Spleen (tissue), 7 donors: ENCODE results near the gene CDK14.

Experiments used
- CTCF ChIP-seq, 11 experiments: fragments of 200-600 bp in 7 of 11; fragments of 450-650 bp in 4 of 11; sonication (generic) in 4 of 11; IDR thresholded peaks in 8 of 11; conservative IDR thresholded peaks in 3 of 11; 1 replicate in 7 of 11; 2 replicates in 4 of 11; pipeline versions ENCODE4 v1.4.0 to v1.8.0; 2016 to 2021; ENCODE audit warnings: antibody characterized with exemption in 11 of 11, inconsistent platforms in 4 of 11, mild to moderate bottlenecking in 1 of 11
- POLR2AphosphoS5 ChIP-seq, 3 donors: sonication (generic); formaldehyde crosslinking; IDR thresholded peaks; one replicate each; pipeline ENCODE4 v1.5.1; 2017; ENCODE audit warnings: antibody characterized with exemption in 3 of 3
- donor health status: DM: no; HTN: no; CAD: no; lungs with moderate emphysema.
- donor health status: DM: no; HTN: no; CAD: no.
- donor health status: DM: no; HTN: no; CAD: no.

DNA sequence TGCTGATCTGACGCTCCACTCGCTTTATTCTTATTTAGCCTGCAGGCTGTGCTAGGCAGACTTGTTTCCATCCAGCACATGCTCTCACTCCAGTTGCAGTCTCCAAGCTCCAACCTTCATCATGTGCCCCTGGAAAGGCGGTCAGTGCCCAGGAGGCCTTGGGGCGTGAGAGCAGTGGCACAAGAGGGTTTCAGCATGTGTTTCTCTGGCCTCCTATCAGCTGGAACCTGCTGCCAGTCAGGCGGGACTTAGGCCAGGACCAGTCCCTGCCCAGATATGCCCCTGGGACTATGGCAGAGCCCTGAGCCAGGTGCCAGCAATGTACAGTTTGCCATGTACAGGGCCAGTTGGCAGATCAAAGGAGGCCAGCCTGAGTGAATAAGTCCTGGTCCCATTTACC lies 337.9 kb downstream of the CDK14 start:
- TF ChIP-seq CTCF (IDR thresholded peaks at IDR 0.05 in 8 of 11, conservative IDR thresholded peaks at IDR 0.05 in 3 of 11) (no peak), POLR2AphosphoS5 (IDR thresholded peaks at IDR 0.05) (no peak)
